Measurements from ENCODE around the gene GALNT2.

Gene GALNT2

GRCh38 chr1:230072296-230072695, 5.3 kb downstream of the GALNT2 start:
- no peak for DNase-seq (ENCODE audit: low spot score)

GRCh38 chr1:230072866-230073265, 5.8 kb downstream of the GALNT2 start:
- no peak for DNase-seq (ENCODE audit: low spot score)

- no peak for DNase-seq (ENCODE audit: low spot score)
Observed at GRCh38 chr1:230073371-230074035, 6.5 kb downstream of the GALNT2 start.

GRCh38 chr1:230074270-230074669, 7.2 kb downstream of the GALNT2 start:
- no peak for DNase-seq (ENCODE audit: low spot score)

- DNase-seq (ENCODE audit: low spot score): no peak
Observed at GRCh38 chr1:230074762-230075161, 7.7 kb downstream of the GALNT2 start.

- DNase-seq (ENCODE audit: low spot score): no peak
Observed at GRCh38 chr1:230076121-230076520, 9.1 kb downstream of the GALNT2 start.

GRCh38 chr1:230077011-230077410, 10.0 kb downstream of the GALNT2 start:
- no peak for DNase-seq (ENCODE audit: low spot score)

- DNase-seq (ENCODE audit: low spot score): no peak
Observed at GRCh38 chr1:230077436-230078213, 10.6 kb downstream of the GALNT2 start.

- no peak for DNase-seq (ENCODE audit: low spot score)
Observed at GRCh38 chr1:230079199-230080024, 12.4 kb downstream of the GALNT2 start.

- DNase-seq (ENCODE audit: low spot score): no peak
Observed at GRCh38 chr1:230080822-230081221, 13.8 kb downstream of the GALNT2 start.

- DNase-seq (ENCODE audit: low spot score): no peak
Observed at GRCh38 chr1:230081751-230082150, 14.7 kb downstream of the GALNT2 start.

- DNase-seq (ENCODE audit: low spot score): no peak
Observed at GRCh38 chr1:230082211-230082610, 15.2 kb downstream of the GALNT2 start.

- DNase-seq (ENCODE audit: low spot score): no peak
Observed at GRCh38 chr1:230083053-230083452, 16.0 kb downstream of the GALNT2 start.

- no peak for DNase-seq (ENCODE audit: low spot score)
Observed at GRCh38 chr1:230083746-230084407, 16.8 kb downstream of the GALNT2 start.

GRCh38 chr1:230084408-230085177, 17.6 kb downstream of the GALNT2 start:
- DNase-seq (ENCODE audit: low spot score): no peak

GRCh38 chr1:230085178-230085515, 18.1 kb downstream of the GALNT2 start:
- DNase-seq (ENCODE audit: low spot score): no peak

- no peak for DNase-seq (ENCODE audit: low spot score)
Observed at GRCh38 chr1:230086151-230086550, 19.1 kb downstream of the GALNT2 start.

GRCh38 chr1:230087028-230087716, 20.1 kb downstream of the GALNT2 start:
- no peak for DNase-seq (ENCODE audit: low spot score)

GRCh38 chr1:230087717-230088105, 20.7 kb downstream of the GALNT2 start:
- DNase-seq (ENCODE audit: low spot score): no peak

- DNase-seq (ENCODE audit: low spot score): no peak
Observed at GRCh38 chr1:230090194-230090711, 23.2 kb downstream of the GALNT2 start.

Data from CD4-positive, alpha-beta T cell treated with Interleukin-15 for 4 hours (primary cell).